Coronary artery (tissue), 2 donors: ENCODE results near the gene PDXP.

Experiments used
- DNase-seq: peaks from one replicate; pipeline ENCODE4 v3.0.0-alpha.2; 2017; ENCODE audit warnings: low spot score
- H3K27ac ChIP-seq, 2 donors: fragments of 200-600 bp; sonication (generic); one replicate each; pipeline ENCODE4 v1.5.1; 2016 to 2019
- H3K4me3 ChIP-seq: fragments of 200-600 bp; sonication (generic); 2 replicates; pipeline ENCODE4 v1.5.1; 2016; ENCODE audit warnings: mild to moderate bottlenecking, moderate library complexity
- TF ChIP-seq, protein P1 (sequence below): fragments of 200-600 bp; sonication (generic); IDR thresholded peaks from one replicate; pipeline ENCODE4 v1.5.1; 2019; ENCODE audit warnings: antibody characterized with exemption

Gene PDXP

GRCh38 chr22:37629928-37630327 is 28.6 kb upstream of the PDXP start:
- no peak overlapping the region for H3K27ac ChIP-seq
- TF ChIP-seq, protein P1, sequence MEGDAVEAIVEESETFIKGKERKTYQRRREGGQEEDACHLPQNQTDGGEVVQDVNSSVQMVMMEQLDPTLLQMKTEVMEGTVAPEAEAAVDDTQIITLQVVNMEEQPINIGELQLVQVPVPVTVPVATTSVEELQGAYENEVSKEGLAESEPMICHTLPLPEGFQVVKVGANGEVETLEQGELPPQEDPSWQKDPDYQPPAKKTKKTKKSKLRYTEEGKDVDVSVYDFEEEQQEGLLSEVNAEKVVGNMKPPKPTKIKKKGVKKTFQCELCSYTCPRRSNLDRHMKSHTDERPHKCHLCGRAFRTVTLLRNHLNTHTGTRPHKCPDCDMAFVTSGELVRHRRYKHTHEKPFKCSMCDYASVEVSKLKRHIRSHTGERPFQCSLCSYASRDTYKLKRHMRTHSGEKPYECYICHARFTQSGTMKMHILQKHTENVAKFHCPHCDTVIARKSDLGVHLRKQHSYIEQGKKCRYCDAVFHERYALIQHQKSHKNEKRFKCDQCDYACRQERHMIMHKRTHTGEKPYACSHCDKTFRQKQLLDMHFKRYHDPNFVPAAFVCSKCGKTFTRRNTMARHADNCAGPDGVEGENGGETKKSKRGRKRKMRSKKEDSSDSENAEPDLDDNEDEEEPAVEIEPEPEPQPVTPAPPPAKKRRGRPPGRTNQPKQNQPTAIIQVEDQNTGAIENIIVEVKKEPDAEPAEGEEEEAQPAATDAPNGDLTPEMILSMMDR: no peak
- H3K4me3 ChIP-seq: no peak overlapping the region
- no peak for DNase-seq

DNA sequence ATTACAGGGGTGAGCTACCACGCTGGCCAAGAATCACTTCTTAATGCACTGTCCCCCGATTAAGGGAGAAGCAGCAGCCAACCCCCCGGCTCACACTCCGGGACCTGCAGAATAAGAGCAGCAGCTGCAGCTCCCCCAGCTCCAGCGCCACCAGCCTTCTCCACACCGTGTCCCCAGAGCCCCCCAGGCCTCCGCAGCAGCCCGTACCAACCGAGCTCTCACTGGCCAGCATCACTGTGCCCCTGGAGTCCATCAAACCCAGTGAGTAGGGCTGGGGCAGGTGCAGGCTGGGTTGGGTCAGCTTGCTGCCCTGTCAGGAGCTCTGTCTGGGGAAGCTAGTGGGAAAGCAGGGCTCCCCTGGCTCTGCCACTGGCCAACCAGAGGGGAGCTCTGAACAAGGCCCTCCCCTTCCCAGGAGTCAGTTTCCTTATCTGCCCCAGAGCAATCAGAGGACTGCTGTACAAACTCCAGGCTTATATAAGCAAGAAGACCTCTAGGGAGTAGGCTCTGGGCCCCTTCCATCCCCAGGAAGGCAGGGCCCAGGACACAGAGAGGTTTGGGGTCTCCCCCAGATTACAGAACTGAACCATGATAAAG is 27.6 kb upstream of the PDXP start:
- Histone ChIP-seq H3K4me3 (no peak overlapping the region), H3K27ac (no peak overlapping the region)
- TF ChIP-seq, protein P1: no peak
- DNase-seq: no peak

DNA sequence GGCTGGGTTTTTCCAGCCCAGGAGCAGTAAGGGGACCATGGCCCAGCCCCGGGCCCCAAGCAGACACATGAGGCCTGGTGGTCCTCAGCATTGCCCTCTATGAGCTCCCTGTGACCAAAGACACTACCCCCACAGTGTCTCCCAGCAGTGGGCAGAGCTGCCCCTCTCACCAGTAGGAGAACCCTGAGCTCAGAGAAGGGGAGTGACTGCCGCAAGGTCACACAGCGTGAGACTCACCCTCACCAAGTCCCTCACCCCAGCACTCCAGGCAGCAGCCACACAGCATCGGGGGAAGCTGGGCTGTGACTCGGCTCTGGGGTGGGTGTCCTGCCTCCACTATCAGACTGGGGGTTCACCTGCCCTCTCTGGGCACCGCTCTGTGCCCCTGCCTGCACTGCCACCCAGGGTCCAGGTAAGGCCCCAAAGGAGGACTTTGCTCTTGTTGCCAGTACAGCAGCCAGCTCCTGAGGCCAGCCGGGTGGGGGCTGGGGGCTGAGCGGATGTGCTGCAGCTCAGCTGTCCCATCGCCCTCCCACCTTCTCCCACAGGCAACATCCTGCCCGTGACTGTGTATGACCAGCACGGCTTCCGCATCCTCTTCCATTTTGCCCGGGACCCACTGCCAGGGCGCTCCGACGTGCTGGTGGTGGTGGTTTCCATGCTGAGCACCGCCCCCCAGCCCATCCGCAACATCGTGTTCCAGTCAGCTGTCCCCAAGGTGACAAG is 26.9 kb upstream of the PDXP start:
- Histone ChIP-seq H3K27ac (peak overlapping the region in 1 of 2 donors; percentile 90), H3K4me3 (no peak overlapping the region)
- TF ChIP-seq, protein P1: no peak
- no peak for DNase-seq

GRCh38 chr22:37632174-37633088 is 26.1 kb upstream of the PDXP start:
- no peak for DNase-seq
- Histone ChIP-seq H3K4me3 (peak overlapping the region; percentile 19), H3K27ac (peak overlapping the region; percentile 35 to 90)
- TF ChIP-seq, protein P1: no peak

DNA sequence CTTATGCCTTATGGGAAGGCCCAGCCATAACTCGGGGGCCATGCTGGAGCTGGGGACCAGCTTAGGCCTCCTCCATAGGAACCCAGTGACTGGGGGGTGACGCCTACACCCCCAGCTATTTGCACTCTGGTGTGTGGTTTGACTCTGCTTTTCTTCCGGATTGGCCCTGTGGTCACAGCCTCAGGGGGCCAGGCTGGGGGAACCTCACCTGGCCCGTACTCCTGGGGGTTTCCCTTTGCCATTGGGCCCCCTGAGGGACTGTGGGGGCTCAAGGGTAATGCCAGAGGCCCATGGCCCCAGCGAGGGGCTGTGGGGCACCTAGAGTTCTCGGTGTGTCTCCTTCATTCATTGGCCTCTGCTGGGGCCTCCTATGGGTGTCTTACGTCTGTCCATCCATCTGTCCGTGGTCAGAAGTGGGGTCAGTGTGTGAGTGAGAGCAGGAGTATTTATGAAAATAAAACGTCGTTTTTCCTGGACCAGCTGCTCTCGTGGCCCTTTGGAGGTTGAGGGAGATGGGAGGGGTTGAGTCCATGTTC is 25.4 kb upstream of the PDXP start:
- Histone ChIP-seq H3K27ac (peak overlapping the region; percentile 35 to 90), H3K4me3 (peak overlapping the region; percentile 64)
- no peak for DNase-seq
- TF ChIP-seq, protein P1: no peak

DNA sequence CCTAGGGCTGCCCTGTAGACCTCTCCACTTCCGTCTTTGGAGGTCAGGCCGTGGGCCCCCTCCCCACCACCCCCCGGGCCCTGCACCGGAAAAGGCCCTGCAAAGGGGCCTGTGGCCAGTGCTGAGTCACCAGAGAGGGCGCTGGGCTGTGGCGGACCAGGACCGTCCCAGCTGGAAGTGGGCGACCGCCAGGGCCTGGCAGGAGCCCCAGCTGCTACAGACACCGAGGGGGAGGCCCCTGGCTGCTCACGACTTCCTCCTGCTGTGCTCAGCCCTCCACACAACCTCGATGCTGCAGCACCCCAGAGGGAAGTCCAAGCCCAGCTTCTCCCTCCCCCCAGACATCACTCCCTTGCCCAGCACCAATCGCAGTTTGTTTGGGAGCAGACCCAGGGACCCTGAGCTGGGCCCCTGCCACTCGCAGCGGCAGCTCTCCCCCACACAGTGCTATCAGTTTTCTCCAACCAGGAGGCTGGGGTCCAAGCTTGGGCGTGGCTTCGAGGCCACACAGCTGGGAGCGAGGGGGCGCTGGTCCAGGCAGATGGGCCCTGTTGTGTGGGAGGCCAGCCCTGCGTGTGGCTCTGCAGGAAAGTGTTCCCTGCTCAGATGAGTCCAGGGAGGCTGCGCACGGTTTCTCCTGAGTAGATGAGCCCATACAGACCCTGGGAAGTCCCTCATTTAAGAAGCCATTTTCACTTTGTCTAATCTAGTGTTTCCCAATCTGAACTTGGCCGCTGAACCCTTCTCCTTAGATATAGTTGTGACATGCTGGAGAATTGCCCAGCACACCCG is 24.7 kb upstream of the PDXP start:
- TF ChIP-seq, protein P1: no peak
- H3K4me3 ChIP-seq: peak overlapping the region; percentile 64
- peak; percentile 88 for DNase-seq
- peak overlapping the region; percentile 35 to 90 for H3K27ac ChIP-seq
